GM18519 (cell line): ENCODE measurements around the gene ELOVL7.
"Not testable (repeated sequence)": the region's sequence is repeated elsewhere in the genome, so short reads cannot be mapped to it uniquely, and the experiment has no call there.

Experiments
- ATAC-seq: cut with Tn5 transposase; IDR thresholded peaks from one replicate; pipeline ENCODE4 v1.9.1; 2021; ENCODE audit warnings: mild to moderate bottlenecking, moderate library complexity; ENCODE audit not compliant: unreplicated experiment, low FRiP score

Gene ELOVL7

DNA sequence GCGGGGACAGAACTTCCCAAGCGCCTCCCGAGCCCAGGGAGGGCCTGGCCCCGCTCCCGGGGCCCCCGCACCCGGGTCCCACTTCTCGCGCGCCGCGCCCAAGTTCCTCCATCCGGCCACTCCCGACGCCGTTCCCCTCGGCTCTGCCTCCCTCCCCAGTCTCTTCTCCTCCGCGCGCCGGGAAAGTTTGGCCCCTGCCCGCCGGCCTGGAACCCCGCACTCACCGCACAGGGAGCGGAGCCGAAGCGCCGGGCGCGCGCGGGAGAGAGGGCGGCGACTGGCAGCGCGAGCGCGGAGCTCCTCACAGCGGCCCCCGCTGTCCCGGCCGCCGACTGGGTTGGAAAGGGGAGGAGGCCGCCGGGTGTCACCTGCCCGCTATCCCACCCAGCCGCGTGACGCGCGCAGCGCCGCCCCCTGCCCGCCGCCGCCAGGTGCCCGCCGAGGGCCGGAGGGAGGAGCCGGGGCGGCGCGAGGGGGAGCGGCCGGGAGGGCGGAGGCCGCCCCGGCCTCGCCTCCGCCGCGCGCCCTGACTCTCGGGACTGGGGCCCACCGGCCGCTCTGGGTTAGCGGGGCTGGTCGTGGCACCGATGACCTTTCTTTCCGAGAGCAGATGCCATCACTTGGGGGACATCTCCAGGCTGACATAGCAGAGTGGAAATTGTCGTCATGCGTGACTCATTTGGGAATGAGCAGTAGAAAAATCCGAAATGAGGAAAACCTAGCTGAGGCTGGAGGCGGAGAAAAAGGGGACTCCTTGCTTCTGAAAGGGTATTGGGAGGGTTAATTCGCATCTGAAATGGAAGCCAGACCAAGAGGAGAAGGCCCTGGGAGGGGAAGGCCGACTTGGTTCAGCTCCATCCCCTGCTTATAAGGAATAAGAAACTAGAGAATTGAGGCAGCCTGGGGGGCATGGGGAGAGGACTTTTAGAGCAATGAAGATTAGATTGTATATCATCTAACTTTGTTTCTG, at the start of gene ELOVL7:
Gene ELOVL7, minus strand, starts transcription at position 334 of the 970 bp plus-strand sequence. CDS start 56,872 bp downstream, outside the sequence.
- ATAC-seq = peak; percentile 87

DNA sequence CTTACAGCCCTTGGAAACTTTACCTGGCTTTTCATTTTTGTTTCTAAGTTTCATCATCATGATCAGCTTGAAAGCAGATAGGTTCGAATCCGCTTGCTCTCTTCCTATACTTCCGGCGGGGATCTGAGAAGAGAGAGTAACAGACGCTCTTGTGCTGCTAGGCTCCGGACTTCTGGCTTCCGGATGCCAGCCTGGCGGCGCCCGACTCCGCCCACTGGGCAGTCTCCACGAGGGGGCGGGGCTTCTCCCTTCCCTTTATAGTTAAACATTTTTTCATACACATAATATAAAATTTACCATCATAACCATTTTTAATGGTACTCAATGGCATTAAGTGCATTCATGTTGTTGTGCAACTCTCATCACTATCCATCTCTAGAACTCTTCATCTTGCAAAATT, 49.5 kb upstream of the ELOVL7 start:
- ATAC-seq = no peak

DNA sequence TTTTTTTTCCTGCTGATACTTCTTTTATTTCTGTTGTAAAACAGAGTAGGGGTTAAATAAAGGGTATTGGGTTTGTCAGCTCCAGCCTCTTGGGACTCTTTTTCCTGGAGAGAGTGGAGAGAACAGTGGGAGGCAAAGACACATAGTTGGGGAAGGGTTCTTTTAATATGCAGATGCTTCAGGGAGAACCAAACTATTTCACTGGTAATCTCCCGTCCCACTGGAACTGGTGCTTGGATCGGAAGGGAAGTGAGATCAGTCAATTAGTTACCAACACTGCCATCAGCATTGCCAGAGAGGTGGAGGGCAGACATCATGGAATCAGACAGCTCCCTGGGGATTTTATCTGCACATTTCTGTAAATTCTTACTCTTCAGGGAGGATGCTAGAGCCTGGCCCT, 47.6 kb upstream of the ELOVL7 start:
- no peak for ATAC-seq

DNA sequence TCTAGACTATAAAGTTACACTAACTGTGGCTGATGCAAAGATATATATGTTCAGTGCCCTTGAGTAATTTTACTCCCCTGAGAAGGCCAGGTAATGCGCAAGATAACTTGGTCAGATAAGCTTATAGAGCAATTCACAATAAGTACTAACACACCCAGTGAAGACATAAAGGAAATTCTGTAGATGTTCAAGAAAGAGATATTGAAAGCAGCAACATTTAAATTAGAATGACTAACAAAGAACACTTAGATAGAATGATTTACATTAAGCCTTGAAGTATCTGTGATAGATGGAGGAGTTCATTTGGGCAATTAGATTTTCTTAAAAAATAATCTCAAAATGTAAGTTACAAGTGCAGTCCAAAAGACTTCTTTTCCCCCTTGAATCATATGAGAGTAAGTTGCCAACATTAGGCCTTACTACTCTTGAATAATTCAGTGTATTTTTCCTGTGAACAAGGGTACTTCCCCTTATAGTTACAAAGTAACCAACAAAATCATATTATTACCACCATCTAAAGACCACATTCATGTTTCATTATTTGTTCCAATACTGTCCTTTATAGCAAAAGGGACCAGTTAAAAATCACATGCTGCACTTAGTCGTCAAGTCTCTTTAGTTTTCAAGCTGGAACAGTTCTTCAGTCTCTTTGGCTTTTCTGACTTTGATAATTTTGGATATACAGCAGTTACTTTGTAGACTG, 44.4 kb upstream of the ELOVL7 start:
- ATAC-seq = no peak

DNA sequence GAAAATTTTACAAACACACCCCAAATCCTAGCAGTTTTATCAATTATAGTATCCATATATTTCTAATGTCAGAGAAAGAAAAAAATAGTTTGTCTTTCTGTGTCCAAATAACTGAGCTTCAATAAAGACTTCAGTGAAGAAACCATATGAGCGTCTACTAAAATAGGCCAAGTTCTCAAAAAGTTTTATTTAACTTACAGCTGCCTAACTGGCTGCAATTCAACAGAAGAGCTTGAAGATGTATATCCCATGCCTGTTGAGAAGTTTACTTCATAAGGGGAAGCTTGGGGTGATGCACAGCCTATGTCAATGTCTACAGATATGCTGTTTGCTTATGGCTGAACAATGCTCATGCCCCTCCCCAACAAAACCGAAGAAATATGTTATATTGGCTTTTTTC, 43.7 kb upstream of the ELOVL7 start:
- no peak for ATAC-seq

DNA sequence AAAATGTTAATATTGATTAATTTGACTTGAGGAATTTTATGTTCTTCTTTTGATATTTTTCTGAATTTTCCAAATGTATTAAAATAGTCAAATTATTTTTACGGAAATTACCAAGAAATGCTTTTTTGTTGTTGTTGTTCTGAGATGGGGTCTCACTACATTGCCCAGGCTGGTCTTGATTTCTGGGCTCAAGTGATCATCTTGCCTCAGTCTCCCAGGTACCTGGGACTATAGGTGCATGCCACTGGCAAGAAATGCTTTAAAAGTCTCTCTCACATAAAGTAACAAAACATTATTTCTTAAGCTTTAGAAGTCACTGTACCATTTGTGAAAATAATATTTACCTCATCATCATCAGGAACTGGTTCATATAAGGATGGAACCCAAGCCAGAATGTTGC, 43.0 kb upstream of the ELOVL7 start:
- no peak for ATAC-seq

DNA sequence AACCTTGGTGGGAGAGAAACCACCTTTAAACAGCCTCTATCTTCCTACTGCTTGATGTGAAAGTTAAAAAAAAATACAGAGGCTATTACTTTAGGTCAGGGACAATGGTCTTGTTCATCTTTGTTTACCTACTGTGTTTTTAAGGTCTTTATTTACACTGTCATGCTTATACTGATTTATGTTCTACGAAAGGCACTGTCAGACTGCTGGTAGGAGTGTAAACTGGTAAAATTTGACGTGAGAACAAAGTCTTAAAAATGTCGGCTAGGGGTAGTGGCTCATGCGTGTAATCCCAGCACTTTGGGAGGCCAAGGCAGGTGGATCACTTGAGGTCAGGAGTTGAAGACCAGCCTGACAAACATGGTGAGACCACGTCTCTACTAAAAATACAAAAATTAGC, 42.1 kb upstream of the ELOVL7 start:
- ATAC-seq = no peak

DNA sequence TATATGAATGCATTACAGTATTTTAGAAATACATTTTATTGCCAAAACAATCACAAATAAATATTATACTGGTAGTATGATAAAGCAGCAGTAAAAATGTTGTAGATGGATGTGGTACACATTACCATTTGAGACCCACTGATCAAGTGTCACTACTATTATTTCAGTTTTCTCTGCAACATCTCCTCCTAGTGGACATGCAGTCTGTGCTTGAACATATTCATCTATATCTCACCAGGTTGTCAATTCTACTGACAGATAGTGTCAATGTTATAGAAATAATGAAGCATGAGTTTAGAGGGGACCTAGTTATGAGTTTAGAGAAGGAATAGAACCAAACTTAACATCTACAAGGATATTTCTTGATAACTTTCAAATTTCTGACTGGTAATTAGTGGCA, 39.2 kb upstream of the ELOVL7 start:
- no peak for ATAC-seq

DNA sequence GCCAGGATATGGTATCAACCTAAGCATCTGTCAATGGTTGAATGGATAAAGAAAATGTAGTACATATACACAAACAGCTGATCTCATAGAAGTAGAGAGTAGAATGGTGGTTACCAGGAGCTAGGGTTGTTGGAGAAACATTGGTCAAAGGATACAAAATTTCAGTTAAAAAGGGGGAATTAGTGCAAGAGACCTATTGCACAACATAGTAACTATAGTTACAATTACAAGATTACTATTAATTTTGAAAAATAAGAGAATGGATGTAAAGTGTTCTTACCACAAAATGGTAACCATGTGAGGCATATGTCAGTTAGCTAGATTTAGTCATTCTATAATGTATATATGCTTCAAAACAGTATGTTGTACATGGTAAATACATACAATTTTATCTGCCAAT, 28.8 kb upstream of the ELOVL7 start:
- no peak for ATAC-seq

DNA sequence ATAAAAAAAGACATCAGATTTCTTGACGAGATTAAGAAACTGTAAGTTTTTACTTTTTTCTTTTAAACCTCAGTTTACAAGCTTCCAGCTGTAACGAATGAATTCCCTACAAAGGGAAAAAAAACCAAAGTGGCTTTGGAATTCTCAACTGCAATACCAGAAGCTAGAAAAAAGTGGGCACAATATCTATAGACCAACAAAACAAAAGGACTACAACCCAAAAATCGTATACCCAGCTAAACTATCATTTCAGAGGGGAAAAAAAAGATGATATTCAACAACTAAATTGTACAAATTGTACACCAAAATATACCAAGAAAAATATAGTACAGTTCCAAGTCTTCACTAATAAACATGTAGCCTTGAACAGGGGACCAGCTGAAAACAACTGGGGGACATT, 26.8 kb upstream of the ELOVL7 start:
- no peak for ATAC-seq

DNA sequence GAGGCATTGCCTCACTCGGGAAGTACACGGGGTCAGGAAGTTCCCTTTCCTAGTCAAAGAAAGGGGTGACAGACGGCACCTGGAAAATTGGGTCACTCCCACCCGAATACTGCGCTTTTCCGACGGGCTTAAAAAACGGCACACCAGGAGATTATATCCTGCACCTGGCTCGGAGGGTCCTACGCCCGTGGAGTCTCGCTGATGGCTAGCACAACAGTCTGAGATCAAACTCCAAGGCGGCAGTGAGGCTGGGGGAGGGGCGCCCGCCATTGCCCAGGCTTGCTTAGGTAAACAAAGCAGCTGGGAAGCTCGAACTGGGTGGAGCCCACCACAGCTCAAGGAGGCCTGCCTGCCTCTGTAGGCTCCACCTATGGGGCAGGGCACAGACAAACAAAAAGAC, 16.5 kb upstream of the ELOVL7 start:
- not testable (repeated sequence) for ATAC-seq

DNA sequence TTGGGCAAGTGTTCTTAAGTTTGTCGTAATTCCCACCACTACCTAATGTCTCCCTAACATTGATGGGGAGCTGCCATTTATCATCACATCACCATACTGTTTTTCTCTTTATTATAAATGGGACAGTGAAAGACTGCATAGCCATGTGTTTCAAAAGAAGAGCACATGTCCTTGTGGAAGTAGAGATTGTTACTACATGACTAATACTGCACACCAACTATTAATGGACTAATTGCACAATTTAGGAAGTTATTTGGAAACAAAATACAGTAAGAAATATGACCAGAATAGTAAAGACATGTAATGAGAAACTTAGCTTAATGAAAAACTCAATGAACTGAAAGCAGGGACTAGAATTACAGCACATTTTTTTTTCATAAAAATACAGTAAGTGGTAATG, 12.0 kb upstream of the ELOVL7 start:
- no peak for ATAC-seq

DNA sequence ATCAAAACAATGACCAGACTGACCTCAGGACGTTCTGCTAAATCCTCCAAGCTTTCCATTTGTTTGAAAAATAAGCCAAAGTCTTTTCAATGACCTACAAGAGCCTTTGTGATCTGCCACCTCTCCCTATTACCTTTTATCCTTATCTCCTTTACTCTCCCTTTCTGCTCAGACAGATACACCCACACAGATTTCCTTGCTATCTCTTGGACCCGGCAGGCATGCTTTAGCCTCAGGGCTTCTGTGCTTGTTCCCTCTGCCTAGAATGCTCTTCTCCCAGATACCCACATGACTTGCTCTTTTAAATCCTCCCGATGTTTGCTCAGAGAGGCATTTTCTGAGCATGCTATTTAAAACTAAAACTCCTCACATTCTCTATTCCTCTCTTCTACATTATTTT, 8.9 kb upstream of the ELOVL7 start:
- ATAC-seq = no peak

DNA sequence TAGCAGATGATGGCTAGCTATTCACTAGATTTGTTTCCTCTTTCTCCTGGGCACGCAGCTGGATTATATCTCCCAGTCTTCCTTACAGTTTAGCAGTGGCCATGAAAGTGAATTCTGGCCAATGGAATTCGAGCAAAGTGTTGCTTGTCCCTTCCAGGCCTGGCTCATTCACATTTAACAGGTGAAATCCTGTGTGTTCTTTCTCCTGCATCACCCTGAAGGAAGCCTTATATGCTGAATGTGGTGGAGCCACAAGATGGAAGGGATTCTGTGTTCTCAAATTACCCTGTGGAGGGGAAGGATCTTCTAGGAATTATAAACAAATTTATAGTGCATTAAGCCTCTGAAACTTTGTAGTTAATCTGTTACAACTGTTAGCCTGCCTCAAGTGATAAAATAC, 8.2 kb upstream of the ELOVL7 start:
- no peak for ATAC-seq

DNA sequence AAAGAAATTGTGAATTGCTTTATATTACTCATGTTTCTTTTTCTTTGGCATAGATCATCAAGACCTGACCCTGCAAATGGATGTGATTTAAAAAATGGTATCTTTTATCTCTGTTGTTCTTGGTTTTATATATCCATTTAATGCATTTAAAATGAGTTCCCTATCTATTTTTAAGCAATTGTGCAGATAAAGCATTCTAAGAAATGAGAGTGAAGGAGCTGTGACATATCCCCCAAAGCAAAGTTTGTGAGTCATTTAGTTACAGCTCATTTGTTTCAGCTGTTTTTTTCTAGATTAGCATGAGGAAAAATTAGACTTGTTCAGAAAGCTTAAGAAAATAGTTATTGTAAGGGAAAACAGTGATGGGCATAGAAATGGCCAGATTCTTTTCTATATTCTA, 7.6 kb upstream of the ELOVL7 start:
- no peak for ATAC-seq

DNA sequence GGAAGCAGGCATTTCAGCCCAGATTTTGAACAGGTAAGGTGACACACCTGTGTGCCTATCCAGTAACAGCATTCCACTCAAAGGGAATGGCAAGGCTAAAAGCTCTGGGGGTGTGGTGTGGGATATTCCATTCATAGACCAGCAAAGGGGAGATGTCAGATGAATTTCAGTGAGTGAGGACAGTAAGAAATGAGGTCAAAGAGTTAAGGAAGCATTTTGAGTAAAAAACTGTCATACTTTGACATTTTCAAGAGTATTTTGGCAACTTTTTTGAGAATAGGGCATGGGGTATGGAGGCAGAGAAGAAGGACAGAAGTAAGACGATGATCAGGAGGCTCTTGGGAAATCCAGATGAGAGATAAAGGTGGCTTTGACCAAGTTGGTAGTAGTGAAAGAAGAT, 2.2 kb upstream of the ELOVL7 start:
- no peak for ATAC-seq

DNA sequence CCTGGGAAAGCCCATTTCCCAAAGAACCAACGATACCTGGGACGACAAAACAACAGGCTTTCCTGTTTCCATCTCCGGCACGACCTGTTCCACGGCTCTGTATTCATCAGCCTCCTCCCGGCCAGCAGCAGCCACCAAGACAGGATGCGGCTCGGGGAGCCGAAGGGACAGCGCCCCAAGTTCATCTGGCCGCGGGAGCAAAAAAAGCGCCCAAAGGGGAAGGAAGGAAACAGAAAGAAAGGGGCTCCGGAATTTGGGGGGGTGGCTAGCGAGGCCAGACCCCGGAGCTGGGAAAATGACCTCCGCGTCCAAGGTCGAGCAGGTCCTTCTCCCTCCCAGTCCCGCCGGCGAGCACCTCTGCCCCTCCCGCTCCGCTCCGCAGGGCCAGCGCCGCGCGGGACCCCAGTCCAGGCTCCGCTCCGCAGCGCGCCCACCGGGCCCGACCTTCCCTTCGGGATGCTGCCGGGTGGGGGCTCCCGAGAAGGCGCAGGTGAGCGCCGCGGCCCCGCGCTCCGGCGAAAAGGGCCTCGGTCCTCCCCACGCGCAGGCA, 608 bp downstream of the ELOVL7 start:
- peak; percentile 11 for ATAC-seq

DNA sequence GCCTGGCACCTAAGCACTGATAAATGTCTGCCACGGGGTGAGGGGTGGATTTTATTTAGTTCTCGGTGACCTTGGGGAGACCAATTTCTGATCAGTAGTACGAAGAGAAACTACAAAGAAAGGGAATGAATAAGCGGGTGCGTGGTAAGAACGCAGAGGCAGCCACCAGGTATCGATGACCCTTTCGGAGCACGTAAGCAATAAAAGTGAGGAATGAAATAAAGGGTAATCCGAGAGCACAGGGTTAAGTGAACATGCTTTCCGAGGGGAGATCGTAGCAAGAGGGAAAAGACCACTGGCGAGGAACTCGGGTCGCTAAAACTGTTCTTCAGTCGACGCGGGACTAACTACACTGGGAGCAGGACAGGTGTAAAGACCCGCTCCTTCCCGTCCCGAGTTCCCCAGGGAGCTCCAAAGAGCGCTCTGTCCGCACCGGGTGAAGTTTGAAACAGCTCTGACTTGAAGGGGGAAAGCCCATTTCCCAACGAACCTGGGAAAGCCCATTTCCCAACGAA, 1.1 kb downstream of the ELOVL7 start:
- no peak for ATAC-seq

DNA sequence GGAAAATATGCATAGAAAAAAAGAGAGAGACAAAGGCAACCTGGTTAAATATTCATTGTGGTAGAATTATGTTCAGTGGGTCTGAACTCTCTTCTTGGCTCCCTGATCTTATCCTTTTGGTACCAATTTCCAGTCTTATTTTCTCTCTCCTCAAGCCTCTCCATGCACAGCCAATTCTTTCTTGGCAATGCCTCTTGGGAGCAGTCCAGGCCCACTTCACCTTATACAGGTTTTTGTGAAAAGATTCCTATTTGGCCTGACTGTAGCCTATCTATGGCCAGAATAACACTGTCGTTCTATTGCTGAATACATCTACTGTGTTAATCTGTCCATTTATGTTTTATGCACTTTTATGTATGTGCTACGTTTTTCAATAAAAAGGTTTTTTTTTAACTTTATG, 2.7 kb downstream of the ELOVL7 start:
- no peak for ATAC-seq

DNA sequence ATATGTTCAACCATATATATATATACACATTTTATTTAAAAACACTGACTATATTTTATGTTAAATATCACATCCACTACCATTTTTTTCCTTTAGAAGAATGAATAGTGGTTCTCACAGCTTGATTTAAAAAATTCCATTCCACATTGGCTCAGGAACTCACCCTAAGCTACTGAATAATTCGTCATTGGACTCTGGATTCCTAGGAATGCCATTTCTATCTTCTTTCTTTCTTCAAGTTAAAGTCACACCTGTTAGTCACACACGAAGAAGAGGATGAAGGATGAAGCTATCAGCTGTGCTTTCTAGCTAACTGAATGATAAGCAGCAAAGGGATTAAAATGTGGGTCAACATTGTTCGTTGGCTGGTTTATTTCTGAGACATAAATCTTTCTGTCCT, 7.9 kb downstream of the ELOVL7 start:
- ATAC-seq = no peak

DNA sequence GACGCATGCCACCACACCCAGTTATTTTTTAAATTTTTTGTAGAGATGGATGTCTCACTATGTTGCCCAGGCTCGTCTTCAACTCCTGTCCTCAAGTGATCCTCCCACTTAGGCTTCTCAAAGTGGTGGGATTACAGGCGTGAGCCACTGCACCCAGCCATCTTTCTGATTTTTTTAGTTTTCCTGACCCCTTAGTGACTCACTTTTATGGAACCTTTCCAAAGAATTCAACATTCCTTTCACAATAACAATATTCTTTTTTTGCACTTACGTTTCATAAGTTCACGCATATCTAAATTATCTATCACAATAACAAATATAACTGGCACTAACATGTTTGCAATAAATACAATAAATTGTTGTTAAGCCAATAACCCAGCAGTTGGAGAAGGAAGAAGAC, 8.5 kb downstream of the ELOVL7 start:
- no peak for ATAC-seq
